HFF-Myc (cell line): ENCODE measurements around the gene ERI3.

Source experiments
- DNase-seq: peaks from one replicate; pipeline ENCODE4 v3.0.0-alpha.2; 2011; ENCODE audit warnings: low read depth; ENCODE audit errors: extremely low read depth
- H3K4me3 ChIP-seq: replicated peaks from 2 replicates; pipeline ENCODE4 v1.5.1; 2011; ENCODE audit warnings: low read depth, mild to moderate bottlenecking, control low read depth, low read length
- TF ChIP-seq, protein P1 (sequence below): IDR thresholded peaks from 2 replicates; pipeline ENCODE4 v1.5.1; 2012; ENCODE audit warnings: mild to moderate bottlenecking, low read depth, low read length, control low read depth; ENCODE audit errors: missing control alignments

Gene ERI3

DNA sequence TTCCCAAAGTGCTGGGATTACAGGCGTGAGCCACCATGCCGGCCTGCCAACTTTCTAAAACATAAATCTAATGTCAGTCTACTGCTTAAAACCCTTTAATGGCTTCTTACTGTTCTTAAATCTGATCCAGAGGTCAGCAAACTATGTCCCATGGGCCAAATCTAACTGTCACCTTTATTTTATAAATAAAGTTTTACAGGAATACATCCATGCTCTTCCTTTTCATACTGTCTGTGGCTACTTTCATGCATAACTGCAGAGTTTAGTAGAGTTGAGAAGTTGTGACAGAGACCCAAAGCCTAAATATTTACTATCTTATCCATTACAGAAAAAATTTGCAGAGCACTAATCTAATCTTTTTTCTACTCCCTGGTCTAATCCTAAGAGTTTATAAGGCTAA, 3.8 kb downstream of the ERI3 start:
- DNase-seq = no peak
- TF ChIP-seq, protein P1, sequence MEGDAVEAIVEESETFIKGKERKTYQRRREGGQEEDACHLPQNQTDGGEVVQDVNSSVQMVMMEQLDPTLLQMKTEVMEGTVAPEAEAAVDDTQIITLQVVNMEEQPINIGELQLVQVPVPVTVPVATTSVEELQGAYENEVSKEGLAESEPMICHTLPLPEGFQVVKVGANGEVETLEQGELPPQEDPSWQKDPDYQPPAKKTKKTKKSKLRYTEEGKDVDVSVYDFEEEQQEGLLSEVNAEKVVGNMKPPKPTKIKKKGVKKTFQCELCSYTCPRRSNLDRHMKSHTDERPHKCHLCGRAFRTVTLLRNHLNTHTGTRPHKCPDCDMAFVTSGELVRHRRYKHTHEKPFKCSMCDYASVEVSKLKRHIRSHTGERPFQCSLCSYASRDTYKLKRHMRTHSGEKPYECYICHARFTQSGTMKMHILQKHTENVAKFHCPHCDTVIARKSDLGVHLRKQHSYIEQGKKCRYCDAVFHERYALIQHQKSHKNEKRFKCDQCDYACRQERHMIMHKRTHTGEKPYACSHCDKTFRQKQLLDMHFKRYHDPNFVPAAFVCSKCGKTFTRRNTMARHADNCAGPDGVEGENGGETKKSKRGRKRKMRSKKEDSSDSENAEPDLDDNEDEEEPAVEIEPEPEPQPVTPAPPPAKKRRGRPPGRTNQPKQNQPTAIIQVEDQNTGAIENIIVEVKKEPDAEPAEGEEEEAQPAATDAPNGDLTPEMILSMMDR = no peak
- no peak overlapping the region for H3K4me3 ChIP-seq

DNA sequence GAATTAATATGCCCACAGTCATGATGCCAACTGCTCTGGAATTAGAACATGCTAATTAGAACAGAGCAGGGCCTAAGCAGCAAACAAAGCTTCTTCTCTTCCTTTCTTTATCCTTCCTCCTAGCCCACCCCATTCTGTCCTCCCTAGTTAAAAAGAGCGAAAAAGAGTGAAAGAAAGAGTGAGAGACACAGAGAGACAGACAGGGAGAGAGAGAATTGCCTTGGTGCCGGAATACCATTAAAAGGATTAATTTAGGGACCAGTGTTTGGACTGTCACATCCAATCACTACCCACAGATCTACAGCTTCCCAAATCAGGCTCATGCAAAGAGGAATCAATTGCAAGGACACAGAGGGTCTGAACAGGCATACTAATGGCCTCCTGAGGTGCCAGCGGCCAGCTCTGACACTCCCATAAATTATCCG, 7.0 kb downstream of the ERI3 start:
- no peak overlapping the region for H3K4me3 ChIP-seq
- TF ChIP-seq, protein P1 = no peak
- DNase-seq = no peak

DNA sequence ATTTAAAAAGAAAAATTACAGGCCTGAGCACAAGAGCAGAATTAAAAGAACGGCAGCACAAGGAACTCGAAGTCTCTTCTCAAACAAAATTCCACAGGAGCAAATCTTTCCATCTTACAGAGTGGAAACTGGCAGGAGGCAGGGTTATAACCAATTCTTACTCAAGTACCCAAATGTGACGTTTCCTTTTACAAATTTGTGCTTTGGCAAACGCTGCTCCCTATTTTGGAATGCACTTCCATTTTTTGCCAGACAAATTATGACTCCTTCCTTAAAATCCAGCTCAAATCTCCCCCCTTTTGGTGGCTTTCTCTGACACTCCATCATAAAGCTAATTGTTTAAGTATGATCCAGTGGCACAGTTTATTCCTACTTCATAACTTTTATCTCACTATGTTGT, 7.8 kb downstream of the ERI3 start:
- no peak overlapping the region for H3K4me3 ChIP-seq
- DNase-seq = no peak
- TF ChIP-seq, protein P1 = no peak

DNA sequence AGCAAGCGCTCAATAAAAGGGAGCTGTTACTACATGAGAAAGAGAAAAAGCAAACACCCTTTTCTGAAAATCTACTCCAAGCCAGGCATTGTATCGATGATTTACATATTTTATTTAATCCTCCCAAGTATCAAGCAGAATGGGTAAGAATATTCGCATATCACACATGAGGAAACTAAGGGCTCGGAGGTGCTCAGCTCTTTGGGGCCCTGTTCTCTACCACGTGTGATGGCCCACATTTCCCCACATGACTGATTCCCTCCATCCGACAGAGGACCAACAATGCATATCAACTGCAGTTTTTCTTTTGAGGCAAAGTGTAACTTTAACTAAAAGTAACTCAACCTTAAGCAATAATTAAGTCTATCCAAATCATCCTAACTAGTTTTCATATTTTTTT, 8.2 kb downstream of the ERI3 start:
- no peak for DNase-seq
- no peak overlapping the region for H3K4me3 ChIP-seq
- TF ChIP-seq, protein P1 = no peak

DNA sequence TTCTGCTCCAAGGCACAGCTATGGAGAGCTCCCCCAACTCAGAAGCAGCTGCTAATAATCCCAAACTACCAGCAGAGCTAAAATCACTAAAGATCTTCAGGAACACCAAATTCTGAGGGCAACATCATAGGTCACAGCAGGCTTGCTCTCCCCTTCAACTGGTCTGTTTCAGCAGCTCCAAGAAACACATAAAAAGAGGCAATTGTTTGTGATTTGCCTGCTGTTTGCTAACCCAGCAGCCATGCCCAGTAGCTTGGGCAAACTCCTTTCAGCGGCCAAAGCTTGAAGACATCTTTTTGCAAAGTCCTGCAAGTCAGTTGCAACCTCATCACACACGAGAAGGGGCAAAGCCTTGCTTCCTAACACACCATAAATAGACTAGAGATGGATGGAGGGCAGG, 8.9 kb downstream of the ERI3 start:
- H3K4me3 ChIP-seq = no peak overlapping the region
- TF ChIP-seq, protein P1 = no peak
- no peak for DNase-seq

DNA sequence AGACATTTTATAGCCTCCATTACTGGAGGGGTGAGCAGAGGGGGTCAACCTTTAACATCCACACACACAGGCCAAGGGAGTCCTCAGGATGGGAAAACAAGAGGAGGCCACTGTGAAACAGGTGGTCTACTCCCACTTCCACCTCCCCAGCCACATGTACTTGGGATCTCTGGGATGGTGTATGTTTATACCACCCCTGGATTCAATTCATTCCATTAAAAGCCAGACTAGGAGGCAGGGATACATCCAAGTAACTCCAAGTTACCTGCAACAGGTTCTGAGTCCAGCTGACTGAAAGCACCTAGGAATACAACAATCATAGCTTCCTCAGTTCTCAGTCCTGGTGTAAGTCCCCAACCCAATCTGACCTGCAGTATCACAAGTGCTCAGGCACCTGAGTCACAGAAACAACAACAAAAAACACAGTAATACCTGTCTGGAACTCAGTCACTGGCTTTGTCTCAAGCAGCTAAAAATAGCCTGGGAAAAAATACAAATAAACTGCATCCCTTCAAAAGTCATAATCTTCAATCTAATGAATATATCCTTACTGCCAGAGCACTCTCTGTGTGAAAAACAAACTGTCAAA, 9.8 kb downstream of the ERI3 start:
- no peak overlapping the region for H3K4me3 ChIP-seq
- TF ChIP-seq, protein P1 = no peak
- DNase-seq = no peak

DNA sequence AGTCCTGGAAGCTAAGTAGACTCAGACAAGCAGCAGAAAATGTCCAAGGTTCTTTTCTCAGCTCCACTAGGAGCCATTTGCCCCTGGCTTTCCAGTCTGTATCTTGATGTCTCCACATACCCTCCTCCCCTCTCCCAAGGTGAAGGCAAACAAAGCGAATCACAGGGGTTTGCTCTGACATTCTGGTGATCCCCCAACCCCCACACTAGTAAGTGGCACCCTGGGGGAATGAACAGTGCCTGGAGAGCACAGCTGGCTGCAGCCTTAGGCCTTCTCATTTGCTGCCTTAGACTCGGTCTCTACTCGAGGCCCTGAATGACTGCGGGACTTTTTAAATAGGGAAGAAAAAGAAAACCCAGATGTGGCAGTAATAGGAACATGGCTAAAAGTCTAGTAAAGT, 15.3 kb downstream of the ERI3 start:
- H3K4me3 ChIP-seq = no peak overlapping the region
- TF ChIP-seq, protein P1 = no peak
- no peak for DNase-seq
